Activated CD8-positive, alpha-beta memory T cell treated with anti-CD3 and anti-CD28 coated beads, Interleukin-2, amount 50 U/mL, for 4 hours (primary cell): ENCODE data around the gene AHCYL2.
"Not testable (repeated sequence)": the region's sequence is repeated elsewhere in the genome, so short reads cannot be mapped to it uniquely, and the experiment has no call there.

Experiments used
- DNase-seq: peaks from one replicate; pipeline ENCODE4 v3.0.0-alpha.2; 2020

The AHCYL2 gene

GRCh38 chr7:129359176-129359575 is 134.3 kb downstream of the AHCYL2 start:
- DNase-seq: no peak

- no peak for DNase-seq
These were observed 134.8 kb downstream of the AHCYL2 start for GRCh38 chr7:129359638-129360037.

- no peak for DNase-seq
These were observed 136.9 kb downstream of the AHCYL2 start for GRCh38 chr7:129361771-129362170.

- DNase-seq: no peak
These were observed 137.7 kb downstream of the AHCYL2 start for GRCh38 chr7:129362496-129362895.

GRCh38 chr7:129367349-129367699 is 142.5 kb downstream of the AHCYL2 start:
- DNase-seq: no peak

GRCh38 chr7:129367700-129368388 is 143.0 kb downstream of the AHCYL2 start:
- peak; percentile 74 for DNase-seq

GRCh38 chr7:129368389-129368986 is 143.7 kb downstream of the AHCYL2 start:
- no peak for DNase-seq

GRCh38 chr7:129369447-129369846 is 144.6 kb downstream of the AHCYL2 start:
- not testable (repeated sequence) for DNase-seq

- DNase-seq: no peak
These were observed 146.0 kb downstream of the AHCYL2 start for GRCh38 chr7:129370812-129371211.

GRCh38 chr7:129371487-129371886 is 146.7 kb downstream of the AHCYL2 start:
- DNase-seq: no peak

GRCh38 chr7:129373651-129374428 is 149.0 kb downstream of the AHCYL2 start:
- no peak for DNase-seq

GRCh38 chr7:129375141-129375938 is 150.5 kb downstream of the AHCYL2 start:
- DNase-seq: no peak

GRCh38 chr7:129376076-129376777 is 151.4 kb downstream of the AHCYL2 start:
- peak; percentile 33 for DNase-seq

GRCh38 chr7:129376778-129377700 is 152.2 kb downstream of the AHCYL2 start:
- DNase-seq: no peak

GRCh38 chr7:129381710-129382484 is 157.1 kb downstream of the AHCYL2 start:
- no peak for DNase-seq

GRCh38 chr7:129383542-129384132 is 158.8 kb downstream of the AHCYL2 start:
- no peak for DNase-seq

GRCh38 chr7:129385116-129385515 is 160.3 kb downstream of the AHCYL2 start:
- no peak for DNase-seq

GRCh38 chr7:129385598-129385997 is 160.8 kb downstream of the AHCYL2 start:
- no peak for DNase-seq

- DNase-seq: no peak
These were observed 161.7 kb downstream of the AHCYL2 start for GRCh38 chr7:129386506-129386905.

GRCh38 chr7:129387537-129387936 is 162.7 kb downstream of the AHCYL2 start:
- DNase-seq: no peak
